Brain microvascular endothelial cell (primary cell): ENCODE data around the gene PBX1.
A peak's percentile ranks its signal among the peaks of the same experiment; 100 is the strongest.

ENCODE experiments used
- DNase-seq: peaks from one replicate; pipeline ENCODE4 v3.0.0-alpha.2; 2020
- H3K27ac ChIP-seq: fragments of 250-450 bp; sonication (Bioruptor Pico); 2 replicates; pipeline ENCODE4 v1.5.1; 2020; ENCODE audit warnings: mild to moderate bottlenecking, moderate library complexity
- H3K27me3 ChIP-seq: fragments of 250-450 bp; sonication (Bioruptor Pico); replicated peaks from 2 replicates; pipeline ENCODE4 v1.5.1; 2020; ENCODE audit warnings: mild to moderate bottlenecking
- H3K36me3 ChIP-seq: fragments of 250-450 bp; sonication (Bioruptor Pico); replicated peaks from 2 replicates; pipeline ENCODE4 v1.5.1; 2020; ENCODE audit warnings: mild to moderate bottlenecking
- H3K4me3 ChIP-seq: 2 replicates; pipeline ENCODE4 v1.5.1; 2011; ENCODE audit warnings: low read depth, mild to moderate bottlenecking, control low read depth, low read length, moderate library complexity
- CTCF ChIP-seq: IDR thresholded peaks from 2 replicates; pipeline ENCODE4 v1.5.1; 2011; ENCODE audit warnings: low read depth, mild to moderate bottlenecking, moderate library complexity, low read length, control low read depth, inconsistent platforms; ENCODE audit errors: missing control alignments
- in situ Hi-C: cut with HindIII; loops from 2 replicates; pipeline ENCODE4 v1.10.0; 2017; ENCODE audit warnings: low sequenced_read_pairs, low pct_ligation_motif_present

PBX1 gene

GRCh38 chr1:164771041-164771618, 212.1 kb downstream of the PBX1 start:
- Histone ChIP-seq H3K27ac (peak overlapping the region; percentile 95), H3K27me3 (no peaks in the 10 kb centered on the region), H3K36me3 (no peaks in the 10 kb centered on the region), H3K4me3 (no peak overlapping the region)
- no peak for DNase-seq
- TF ChIP-seq CTCF: no peak
- in situ Hi-C loops: no loop called here

GRCh38 chr1:164771619-164772361, 212.8 kb downstream of the PBX1 start:
- peak; percentile 83 for DNase-seq
- in situ Hi-C loops: no loop called here
- H3K27ac ChIP-seq: peak overlapping the region; percentile 95
- H3K27me3 ChIP-seq: no peaks in the 10 kb centered on the region
- no peaks in the 10 kb centered on the region for H3K36me3 ChIP-seq
- H3K4me3 ChIP-seq: no peak overlapping the region
- TF ChIP-seq CTCF: no peak

GRCh38 chr1:164772635-164773034, 213.7 kb downstream of the PBX1 start:
- peak; percentile 99 for DNase-seq
- in situ Hi-C loops: no loop called here
- no peak overlapping the region for H3K4me3 ChIP-seq
- H3K27ac ChIP-seq: peak overlapping the region; percentile 95
- H3K27me3 ChIP-seq: no peaks in the 10 kb centered on the region
- TF ChIP-seq CTCF: no peak
- no peaks in the 10 kb centered on the region for H3K36me3 ChIP-seq

GRCh38 chr1:164773102-164773501, 214.1 kb downstream of the PBX1 start:
- Histone ChIP-seq H3K27me3 (no peaks in the 10 kb centered on the region), H3K27ac (peak overlapping the region; percentile 95), H3K36me3 (no peaks in the 10 kb centered on the region), H3K4me3 (no peak overlapping the region)
- DNase-seq: no peak
- no peak for TF ChIP-seq CTCF
- in situ Hi-C loops: no loop called here

- Histone ChIP-seq H3K4me3 (no peak overlapping the region), H3K27ac (no peak overlapping the region), H3K27me3 (no peaks in the 10 kb centered on the region), H3K36me3 (no peaks in the 10 kb centered on the region)
- DNase-seq: no peak
- in situ Hi-C loops: no loop called here
- TF ChIP-seq CTCF: peak; percentile 41
Measured at GRCh38 chr1:164774413-164774812, 215.4 kb downstream of the PBX1 start.
